Neural progenitor cell (in vitro differentiated cells): ENCODE measurements around the gene CSF1R. TPM values are rescaled to one million over a fixed set of nuclear protein-coding genes. Genes with fewer than 3 reads are reported as not detected.

Source experiments
- DNase-seq: peaks from one replicate; pipeline ENCODE4 v3.0.0-alpha.2; 2016; ENCODE audit warnings: low spot score
- H2AFZ ChIP-seq: fragments of 200-600 bp; sonication (generic); replicated peaks from 2 replicates; pipeline ENCODE4 v1.6.1; 2016; ENCODE audit warnings: antibody characterized with exemption
- H3F3A ChIP-seq: fragments of 200-600 bp; sonication (generic); 2 replicates; pipeline ENCODE4 v1.6.1; 2016; ENCODE audit warnings: antibody characterized with exemption, low read depth
- H3K27ac ChIP-seq: fragments of 200-600 bp; sonication (generic); 2 replicates; pipeline ENCODE4 v1.5.1; 2016; ENCODE audit warnings: mild to moderate bottlenecking
- H3K27me3 ChIP-seq: fragments of 200-600 bp; sonication (generic); 2 replicates; pipeline ENCODE4 v1.6.1; 2016; ENCODE audit warnings: mild to moderate bottlenecking, moderate library complexity
- H3K36me3 ChIP-seq: fragments of 200-600 bp; sonication (generic); 2 replicates; pipeline ENCODE4 v1.5.1; 2016
- H3K4me1 ChIP-seq: fragments of 200-600 bp; sonication (generic); 2 replicates; pipeline ENCODE4 v1.6.1; 2016; ENCODE audit warnings: mixed run types
- H3K4me2 ChIP-seq: fragments of 200-600 bp; sonication (generic); 2 replicates; pipeline ENCODE4 v1.6.1; 2016
- H3K4me3 ChIP-seq: fragments of 200-600 bp; sonication (generic); 2 replicates; pipeline ENCODE4 v1.5.1; 2016
- H3K79me2 ChIP-seq: fragments of 200-600 bp; sonication (generic); 2 replicates; pipeline ENCODE4 v1.6.1; 2016; ENCODE audit warnings: low read depth
- H3K9ac ChIP-seq: fragments of 200-600 bp; sonication (generic); 2 replicates; pipeline ENCODE4 v1.6.1; 2016
- H3K9me3 ChIP-seq: fragments of 200-600 bp; sonication (generic); 2 replicates; pipeline ENCODE4 v1.5.1; 2016; ENCODE audit warnings: low read depth
- H4K20me1 ChIP-seq: fragments of 200-600 bp; sonication (generic); 2 replicates; pipeline ENCODE4 v1.6.1; 2016; ENCODE audit warnings: low read depth
- H3K27ac Mint-ChIP-seq: 3 replicates; pipeline ENCODE4 v1.8.0; 2021; ENCODE audit warnings: mixed read lengths
- H3K27me3 Mint-ChIP-seq: 2 replicates; pipeline ENCODE4 v1.8.0; 2022; ENCODE audit warnings: low read depth, mild to moderate bottlenecking, inconsistent platforms, moderate library complexity, mixed read lengths; ENCODE audit not compliant: insufficient read depth
- H3K36me3 Mint-ChIP-seq: 3 replicates; pipeline ENCODE4 v1.8.0; 2021; ENCODE audit warnings: mixed read lengths
- H3K4me1 Mint-ChIP-seq: 3 replicates; pipeline ENCODE4 v1.8.0; 2021; ENCODE audit warnings: mixed read lengths
- H3K4me3 Mint-ChIP-seq: 3 replicates; pipeline ENCODE4 v1.8.0; 2021; ENCODE audit warnings: mild to moderate bottlenecking, moderate library complexity, mixed read lengths
- H3K9me3 Mint-ChIP-seq: 3 replicates; pipeline ENCODE4 v1.8.0; 2020; ENCODE audit warnings: mixed read lengths
- CTCF ChIP-seq: fragments of 200-600 bp; sonication (generic); IDR thresholded peaks from 2 replicates; pipeline ENCODE4 v1.5.1; 2017; ENCODE audit warnings: antibody characterized with exemption, mild to moderate bottlenecking
- EZH2 ChIP-seq: fragments of 200-600 bp; sonication (generic); IDR thresholded peaks from 2 replicates; pipeline ENCODE4 v1.6.1; 2017; ENCODE audit warnings: antibody characterized with exemption, mild to moderate bottlenecking, moderate library complexity
- EZH2phosphoT487 ChIP-seq: fragments of 200-600 bp; sonication (generic); IDR thresholded peaks from 2 replicates; pipeline ENCODE4 v1.6.1; 2017; ENCODE audit warnings: antibody characterized with exemption
- total RNA-seq: library from RNA; depleted of rRNA; stranded (reverse); fragments of >200 nt; gene quantifications from 2 replicates; pipeline ENCODE4 v1.2.3, GENCODE V29; 2015; ENCODE audit warnings: low replicate concordance

Gene CSF1R
- total RNA-seq, 1 donor from 2014 or later, result not detected

GRCh38 chr5:150023136-150023535, 63.2 kb downstream of the CSF1R start:
- no peak overlapping the region for H3K27ac ChIP-seq
- no peak overlapping the region for H2AFZ ChIP-seq
- no peaks in the 10 kb centered on the region for H3K9me3 Mint-ChIP-seq
- H3K9ac ChIP-seq, result no peak overlapping the region
- no peaks in the 10 kb centered on the region for H3F3A ChIP-seq
- no peaks in the 10 kb centered on the region for H3K27me3 Mint-ChIP-seq
- H3K9me3 ChIP-seq, result no peaks in the 10 kb centered on the region
- no peaks in the 10 kb centered on the region for H3K27me3 ChIP-seq
- no peaks in the 10 kb centered on the region for H3K4me1 ChIP-seq
- no peak overlapping the region for H3K27ac Mint-ChIP-seq
- peaks cover 22% of the 10 kb centered on the region for H3K36me3 Mint-ChIP-seq
- H3K4me2 ChIP-seq, result no peak overlapping the region
- no peaks in the 10 kb centered on the region for H4K20me1 ChIP-seq
- TF ChIP-seq EZH2phosphoT487, result no peak
- TF ChIP-seq CTCF, result no peak
- no peak for TF ChIP-seq EZH2
- H3K4me1 Mint-ChIP-seq, result peaks cover 2% of the 10 kb centered on the region
- H3K79me2 ChIP-seq, result no peaks in the 10 kb centered on the region
- H3K4me3 ChIP-seq, result no peak overlapping the region
- H3K4me3 Mint-ChIP-seq, result no peak overlapping the region
- peaks cover 5% of the 10 kb centered on the region for H3K36me3 ChIP-seq
- no peak for DNase-seq

- H3K27me3 Mint-ChIP-seq, result no peaks in the 10 kb centered on the region
- no peaks in the 10 kb centered on the region for H3K9me3 Mint-ChIP-seq
- Histone ChIP-seq H3K4me1 (no peaks in the 10 kb centered on the region), H3K4me3 (no peak overlapping the region), H3K27ac (no peak overlapping the region), H2AFZ (no peak overlapping the region), H3K9ac (no peak overlapping the region), H3K36me3 (peaks cover 5% of the 10 kb centered on the region), H3F3A (no peaks in the 10 kb centered on the region), H4K20me1 (no peaks in the 10 kb centered on the region), H3K79me2 (no peaks in the 10 kb centered on the region), H3K9me3 (no peaks in the 10 kb centered on the region), H3K27me3 (no peaks in the 10 kb centered on the region), H3K4me2 (no peak overlapping the region)
- peaks cover 19% of the 10 kb centered on the region for H3K36me3 Mint-ChIP-seq
- H3K4me1 Mint-ChIP-seq, result peaks cover 2% of the 10 kb centered on the region
- no peak for DNase-seq
- no peak overlapping the region for H3K27ac Mint-ChIP-seq
- TF ChIP-seq EZH2phosphoT487, result no peak
- no peak for TF ChIP-seq EZH2
- no peak for TF ChIP-seq CTCF
- no peak overlapping the region for H3K4me3 Mint-ChIP-seq
These were observed 63.7 kb downstream of the CSF1R start for GRCh38 chr5:150022681-150023080.

- Histone ChIP-seq H3K79me2 (no peaks in the 10 kb centered on the region), H4K20me1 (no peaks in the 10 kb centered on the region), H3K4me3 (no peak overlapping the region), H3K27ac (no peak overlapping the region), H3K27me3 (no peaks in the 10 kb centered on the region), H3K4me1 (no peaks in the 10 kb centered on the region), H3K4me2 (no peak overlapping the region), H3K9me3 (no peaks in the 10 kb centered on the region), H3K9ac (no peak overlapping the region), H3F3A (no peaks in the 10 kb centered on the region), H3K36me3 (peaks cover 5% of the 10 kb centered on the region), H2AFZ (no peak overlapping the region)
- no peak overlapping the region for H3K4me3 Mint-ChIP-seq
- H3K36me3 Mint-ChIP-seq, result peaks cover 21% of the 10 kb centered on the region
- peaks cover 2% of the 10 kb centered on the region for H3K4me1 Mint-ChIP-seq
- no peak overlapping the region for H3K27ac Mint-ChIP-seq
- no peaks in the 10 kb centered on the region for H3K27me3 Mint-ChIP-seq
- DNase-seq, result no peak
- no peaks in the 10 kb centered on the region for H3K9me3 Mint-ChIP-seq
- TF ChIP-seq EZH2phosphoT487 (no peak), CTCF (no peak), EZH2 (no peak)
These were observed 64.2 kb downstream of the CSF1R start for GRCh38 chr5:150022158-150022531.
